Anterior cingulate cortex (tissue), 58 donors: ENCODE results near the gene TP63.

Source experiments
- DNase-seq, 58 donors: peaks; one replicate each; lab custom pipeline; 2025; lab: John Stamatoyannopoulos, UW

TP63 gene

DNA sequence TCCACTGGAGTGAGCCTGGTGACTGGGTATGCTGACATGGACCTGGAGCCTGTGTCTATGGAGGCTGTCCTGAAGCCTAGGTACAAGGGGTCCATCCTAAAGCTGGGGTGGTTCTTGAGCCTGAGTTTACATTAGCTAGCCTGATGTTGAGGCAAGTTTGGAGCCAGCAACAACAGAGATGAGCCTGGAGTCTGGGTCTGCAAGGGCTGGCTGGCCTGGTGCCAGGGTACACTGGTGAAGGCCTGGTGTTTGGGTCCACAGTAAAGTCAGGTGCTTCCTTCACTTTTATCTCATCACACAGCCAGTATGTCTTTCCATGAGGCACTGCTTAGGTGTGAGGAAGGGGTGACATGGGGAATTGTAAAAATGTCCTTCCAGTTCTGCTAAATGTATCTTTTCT is 49.5 kb downstream of the TP63 start:
- no peak for DNase-seq

DNA sequence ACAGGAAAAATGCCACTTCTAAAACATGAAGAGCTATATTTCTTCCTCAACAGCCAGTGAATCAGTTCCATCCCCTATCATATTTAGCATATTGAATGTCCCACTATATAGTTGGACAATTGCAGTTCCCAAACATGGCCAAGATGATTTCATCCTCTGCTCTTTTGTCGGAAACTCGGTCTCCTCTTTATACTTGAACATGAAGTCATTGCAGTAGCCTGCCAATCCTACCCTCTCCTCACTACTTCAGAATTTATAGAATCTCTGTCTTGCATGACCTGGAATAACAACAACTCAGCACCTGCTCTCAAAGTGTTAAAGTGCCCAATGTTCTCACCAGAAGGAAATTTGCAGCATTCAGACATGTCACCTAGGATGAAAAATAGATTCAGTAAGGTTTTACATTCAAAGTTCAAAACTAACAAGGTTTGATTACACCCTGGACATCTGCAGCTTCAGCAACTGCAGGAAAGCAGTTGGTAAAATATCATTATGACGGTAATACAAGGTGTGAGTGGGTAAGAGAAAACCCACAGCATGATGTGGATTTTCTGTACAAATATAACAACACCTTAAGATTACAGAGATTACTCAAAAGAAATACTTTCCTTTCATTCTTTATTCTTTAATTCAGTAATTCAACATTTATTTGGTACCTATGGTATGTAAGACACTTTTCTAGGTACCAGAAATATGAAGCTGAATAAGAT is 52.5 kb downstream of the TP63 start:
- no peak for DNase-seq

DNA sequence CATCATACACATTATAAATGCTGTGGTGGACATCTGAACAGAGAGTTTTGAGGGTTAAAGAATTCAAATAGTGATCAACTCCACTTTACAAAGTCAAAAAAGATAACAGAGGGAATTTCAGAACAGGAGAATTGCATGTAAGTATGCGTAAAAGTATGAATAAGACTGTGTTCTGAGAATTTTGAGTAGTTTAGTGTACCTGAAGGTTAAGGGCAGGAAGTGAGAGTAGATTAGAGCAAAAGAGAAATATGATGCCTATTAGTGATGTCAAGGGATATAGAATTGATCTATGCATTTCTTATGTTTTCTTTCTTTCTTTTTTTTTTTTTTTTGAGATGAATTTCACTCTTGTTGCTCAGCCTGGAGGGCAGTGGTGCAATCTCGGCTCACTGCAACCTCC is 53.1 kb downstream of the TP63 start:
- DNase-seq = no peak

DNA sequence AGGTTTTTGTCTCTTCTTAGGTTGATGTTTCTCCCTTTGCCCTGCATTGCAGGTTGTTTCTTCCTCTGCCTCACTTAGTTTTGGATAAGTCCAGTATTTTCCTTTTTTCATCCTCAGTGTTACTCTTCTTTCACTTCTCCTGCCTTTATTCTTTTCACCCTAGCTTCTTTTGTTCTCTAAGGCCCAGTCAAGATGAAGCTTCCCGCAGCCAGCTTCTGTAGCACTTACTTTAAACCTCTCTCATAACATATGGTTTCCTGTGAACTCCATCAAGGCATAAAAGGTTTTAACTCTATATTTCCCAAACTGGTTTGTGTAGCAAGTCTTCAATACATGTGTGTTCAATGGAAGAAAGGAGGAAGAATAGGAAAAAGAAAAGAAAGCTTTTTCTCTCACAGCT is 54.1 kb downstream of the TP63 start:
- no peak for DNase-seq

DNA sequence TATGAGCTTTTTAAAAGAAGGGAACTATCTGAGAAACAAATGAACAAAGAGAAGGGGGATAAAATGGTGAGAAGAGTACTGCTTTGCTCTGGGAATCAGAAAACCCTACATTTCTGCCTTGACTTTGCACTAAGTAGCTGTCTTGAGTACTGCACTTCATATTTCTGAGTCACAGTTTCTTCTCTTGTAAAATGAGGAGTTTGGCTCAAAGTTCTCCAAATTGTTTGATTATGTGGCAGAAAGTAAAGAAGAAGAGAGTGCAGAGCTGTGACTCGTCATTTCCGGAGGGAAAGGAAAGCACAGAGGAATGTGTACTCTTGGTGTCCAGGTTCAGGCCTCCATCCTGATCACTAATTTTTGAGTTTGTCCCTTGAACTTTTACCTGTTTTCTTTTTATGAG is 54.7 kb downstream of the TP63 start:
- DNase-seq = no peak

DNA sequence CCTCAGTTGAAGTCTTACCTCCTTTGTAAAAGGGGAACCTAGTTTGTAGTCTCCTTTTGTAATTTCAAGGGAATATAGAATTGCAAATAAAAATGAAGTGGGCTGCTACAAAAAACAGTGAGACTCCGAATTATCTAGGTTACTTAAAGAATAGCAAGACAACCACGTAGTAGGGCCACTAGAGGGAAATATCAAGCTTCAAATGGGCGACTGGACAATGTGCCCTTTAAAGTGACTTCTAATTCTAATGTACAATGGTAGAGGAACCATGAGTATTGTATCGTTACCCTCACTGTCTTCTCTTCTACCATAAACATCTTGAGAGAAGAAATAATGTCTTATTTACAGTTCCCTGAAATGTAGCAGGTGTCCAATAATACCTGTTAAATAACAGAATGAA is 56.3 kb downstream of the TP63 start:
- DNase-seq = no peak

DNA sequence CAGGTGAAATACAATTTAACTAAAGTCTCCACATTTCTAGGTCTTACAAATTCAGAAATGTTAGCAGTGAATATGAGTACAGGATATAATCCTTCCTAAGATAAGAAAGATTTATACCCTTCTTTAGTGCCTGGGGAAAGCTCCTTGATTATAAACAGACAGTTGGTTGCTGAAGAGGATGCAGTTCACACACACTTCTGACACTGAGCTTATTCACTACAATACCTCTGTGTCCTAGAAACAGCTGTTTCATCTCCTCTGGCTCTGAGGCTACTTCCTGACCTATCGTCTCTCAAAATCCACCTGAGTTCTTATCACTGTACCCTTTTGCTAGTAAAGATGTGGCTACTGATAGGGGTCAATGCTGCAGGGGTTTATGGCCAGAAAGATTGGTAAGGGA is 57.1 kb downstream of the TP63 start:
- no peak for DNase-seq

DNA sequence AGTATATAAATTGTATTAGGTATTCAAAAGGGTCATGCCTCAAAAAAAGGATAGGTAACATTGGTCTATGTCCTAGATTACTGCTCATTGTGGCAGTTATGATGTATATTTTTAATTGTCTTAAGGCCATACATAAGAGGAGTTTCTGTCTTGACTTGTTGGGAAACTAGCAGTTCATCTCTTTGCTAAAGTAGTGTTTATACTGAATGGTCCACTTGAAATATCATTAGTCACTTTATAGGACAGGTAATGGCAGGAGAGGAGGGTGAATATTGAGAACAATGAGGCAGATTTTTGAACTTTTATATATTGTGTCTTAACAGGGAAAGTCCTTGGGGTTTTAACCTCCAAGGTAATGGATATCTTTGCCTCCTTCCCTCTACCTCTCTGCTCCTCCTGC is 58.4 kb downstream of the TP63 start:
- no peak for DNase-seq

DNA sequence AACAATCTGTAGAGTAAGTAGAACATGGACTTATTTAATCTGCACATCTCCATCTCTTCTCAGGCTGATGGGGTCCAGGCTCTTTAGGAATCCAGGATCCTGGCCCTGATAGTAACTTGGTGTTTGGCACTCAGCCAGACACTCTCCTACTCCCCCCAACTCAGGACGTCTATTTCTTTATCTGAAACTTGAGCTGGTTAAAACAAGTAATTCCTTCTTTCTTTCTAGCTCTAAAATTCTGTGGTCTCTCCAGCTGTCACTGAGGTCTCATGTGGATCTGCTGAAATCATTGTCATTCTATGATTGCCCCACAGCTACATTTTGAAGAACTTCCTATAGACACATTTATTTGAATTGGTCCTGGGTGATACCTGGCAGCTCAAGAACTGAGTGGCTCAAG is 59.0 kb downstream of the TP63 start:
- DNase-seq = no peak

DNA sequence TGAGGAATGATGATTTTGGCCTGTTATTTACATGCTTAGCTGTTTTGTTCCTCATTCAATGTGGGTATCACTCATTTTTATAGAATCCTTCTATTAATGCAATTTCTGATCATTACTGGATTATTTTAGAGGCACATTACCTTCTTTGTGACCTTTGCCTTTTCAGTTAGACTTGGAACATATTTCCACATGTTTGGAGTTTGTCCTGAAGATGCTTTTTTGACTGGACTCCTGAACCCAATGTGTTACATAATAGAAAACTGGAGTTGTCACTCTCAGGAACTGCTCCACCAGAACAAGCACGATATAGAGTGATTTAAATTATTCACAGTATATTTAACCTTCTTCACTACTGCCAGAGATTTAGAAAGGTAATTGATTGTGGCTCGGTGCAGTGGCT is 59.5 kb downstream of the TP63 start:
- DNase-seq = no peak

DNA sequence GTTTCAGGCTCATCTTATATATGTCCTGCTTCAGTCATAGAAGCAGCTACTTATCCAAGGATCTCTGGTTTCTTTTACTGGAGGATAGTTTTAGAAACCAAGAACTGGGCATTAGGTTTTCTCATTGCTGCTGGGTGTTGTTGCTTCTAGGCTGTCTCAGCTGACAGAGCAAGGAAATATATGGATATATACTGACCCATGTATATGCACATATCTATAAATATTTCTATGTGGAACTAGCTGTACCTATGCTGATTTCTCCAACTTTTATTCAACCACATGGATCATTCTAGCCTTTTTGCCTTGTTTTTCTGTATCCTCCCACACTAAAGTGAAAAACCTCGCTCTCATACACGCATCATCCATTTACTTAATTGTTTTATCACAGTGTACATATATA is 64.2 kb downstream of the TP63 start:
- DNase-seq = no peak

DNA sequence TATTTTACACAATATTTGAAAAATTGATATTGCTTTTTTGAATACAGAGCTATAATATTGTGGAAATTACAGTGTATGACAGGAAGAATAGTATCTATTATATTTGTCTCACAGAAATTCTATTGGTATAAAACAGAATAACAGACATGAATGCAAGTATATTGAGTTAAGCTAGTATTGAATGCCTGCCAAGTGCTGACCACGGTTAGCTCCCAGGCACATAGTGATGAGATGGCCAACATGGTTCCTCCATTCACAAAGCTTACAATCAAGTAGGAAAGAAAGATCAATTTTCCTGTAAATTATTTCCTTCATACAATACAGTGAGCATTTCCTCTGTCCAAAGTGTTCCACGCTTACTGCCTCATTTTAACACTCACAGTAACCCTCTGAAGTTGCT is 67.6 kb downstream of the TP63 start:
- DNase-seq = no peak

DNA sequence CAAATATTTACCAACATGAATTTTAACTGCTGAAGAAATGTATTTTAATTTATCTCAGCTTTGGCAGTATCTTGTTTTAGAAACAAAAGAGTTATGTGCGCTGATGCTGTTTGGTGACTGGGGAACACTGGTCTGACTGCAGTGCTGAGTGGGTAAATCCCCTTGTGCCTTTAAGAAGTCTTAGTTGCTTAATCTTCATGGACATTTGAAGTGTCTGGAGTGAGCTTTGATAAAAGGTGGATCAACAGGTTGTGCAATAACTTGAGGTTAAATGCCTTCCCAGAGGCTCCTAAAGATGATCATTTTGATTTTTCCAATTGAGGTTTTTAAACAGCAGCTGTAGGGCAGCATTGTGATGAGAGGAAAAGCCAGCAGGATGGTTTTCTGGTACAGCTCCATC is 68.7 kb downstream of the TP63 start:
- no peak for DNase-seq

DNA sequence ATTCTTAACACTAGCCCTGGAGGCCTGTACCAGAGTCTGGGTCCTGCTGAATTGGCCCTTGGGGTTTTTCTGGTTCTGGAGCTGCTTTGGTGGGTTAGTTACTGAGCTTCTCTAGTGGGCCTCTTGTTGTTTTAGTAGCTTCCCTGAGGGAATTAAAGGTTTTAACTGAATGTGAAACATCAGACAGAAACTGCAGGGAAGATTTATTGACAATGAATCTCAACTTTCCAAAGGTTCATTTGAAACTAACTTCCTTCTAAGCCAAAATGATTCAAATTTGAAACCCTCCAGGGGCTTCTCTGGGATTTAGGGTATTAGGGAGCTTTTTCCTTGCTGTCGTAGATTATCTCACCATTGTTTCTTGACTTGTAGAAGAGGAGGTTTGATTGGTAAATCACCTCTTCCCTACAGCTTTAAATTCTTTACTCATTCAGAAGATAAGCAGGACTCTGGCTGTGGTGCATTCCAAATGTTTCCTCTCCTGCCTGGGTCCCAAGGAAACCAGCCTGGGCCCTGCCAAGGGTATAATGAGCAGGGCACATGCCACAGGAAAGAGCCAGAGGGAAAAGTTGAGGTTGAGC is 71.0 kb downstream of the TP63 start:
- no peak for DNase-seq

DNA sequence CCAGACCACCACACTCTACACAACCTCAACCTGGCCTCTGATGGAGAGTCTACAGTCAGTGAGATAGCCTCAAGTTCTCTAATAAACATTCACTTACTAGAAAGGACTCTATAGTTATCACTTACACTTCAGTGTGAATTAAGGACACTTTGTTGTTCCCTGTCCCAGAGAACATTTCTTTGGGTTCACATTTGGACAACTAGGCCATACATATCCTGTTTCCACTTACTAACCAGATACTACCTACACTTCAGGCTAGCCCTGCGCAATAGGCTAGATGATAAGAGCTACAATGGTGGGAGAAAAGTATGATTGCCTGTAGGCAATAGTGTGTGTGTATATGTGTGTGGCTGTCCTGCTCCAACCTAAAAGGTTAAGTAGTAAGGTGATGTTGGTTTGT is 72.7 kb downstream of the TP63 start:
- no peak for DNase-seq

DNA sequence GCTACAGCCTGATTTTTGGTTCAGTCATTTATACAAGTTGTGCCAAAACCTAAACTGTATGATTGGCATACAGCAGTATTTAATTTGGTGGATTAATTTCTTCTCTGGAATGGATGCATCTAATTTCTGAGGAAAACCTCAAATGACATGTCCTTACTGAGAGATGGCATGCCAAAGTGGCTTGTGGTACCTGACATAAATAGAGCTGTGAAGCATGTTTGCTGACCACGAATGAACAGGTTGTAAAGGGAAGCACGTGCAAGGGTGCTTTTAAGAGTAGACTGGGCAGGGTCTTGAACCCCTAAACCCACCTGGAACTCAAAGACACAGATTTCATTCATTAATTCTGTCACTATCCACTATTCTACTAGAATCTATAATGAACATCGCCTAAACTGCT is 77.2 kb downstream of the TP63 start:
- DNase-seq = no peak

DNA sequence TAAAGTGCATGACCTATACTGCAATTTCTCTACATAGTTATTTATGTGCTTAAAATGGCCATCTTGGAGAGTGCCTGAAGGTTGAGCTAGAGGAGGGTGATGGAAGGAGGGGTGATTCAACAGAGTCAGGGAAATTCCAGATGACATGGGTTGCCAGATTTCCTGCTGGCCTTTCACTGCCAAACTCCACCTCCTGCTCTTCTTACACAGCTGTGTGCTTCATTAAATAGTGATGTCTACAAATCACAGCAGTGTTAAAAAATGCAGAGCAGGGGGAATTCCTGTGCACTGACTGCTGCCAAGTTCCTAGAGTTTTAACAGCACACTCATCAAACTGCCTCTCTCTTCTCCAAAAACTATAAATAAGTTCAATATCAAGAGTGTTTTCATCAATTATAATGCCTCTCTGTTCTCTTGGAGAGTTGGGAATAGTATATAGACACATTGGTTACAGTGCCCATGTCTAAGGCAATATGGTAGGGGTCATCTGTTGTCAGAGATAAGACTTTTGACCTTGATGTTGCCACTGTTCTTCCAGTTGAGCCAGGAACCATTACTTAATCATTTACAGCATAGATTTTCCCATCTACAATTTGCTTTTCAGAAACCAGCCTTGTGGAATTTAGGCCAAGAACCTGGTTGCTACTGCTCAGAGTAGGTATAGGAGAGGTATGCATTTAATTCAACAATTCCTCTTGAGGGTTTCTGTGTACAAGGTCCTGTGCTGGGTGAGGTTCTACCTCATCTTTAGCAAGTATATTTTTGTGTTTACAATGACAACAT is 79.6 kb downstream of the TP63 start:
- DNase-seq = no peak

DNA sequence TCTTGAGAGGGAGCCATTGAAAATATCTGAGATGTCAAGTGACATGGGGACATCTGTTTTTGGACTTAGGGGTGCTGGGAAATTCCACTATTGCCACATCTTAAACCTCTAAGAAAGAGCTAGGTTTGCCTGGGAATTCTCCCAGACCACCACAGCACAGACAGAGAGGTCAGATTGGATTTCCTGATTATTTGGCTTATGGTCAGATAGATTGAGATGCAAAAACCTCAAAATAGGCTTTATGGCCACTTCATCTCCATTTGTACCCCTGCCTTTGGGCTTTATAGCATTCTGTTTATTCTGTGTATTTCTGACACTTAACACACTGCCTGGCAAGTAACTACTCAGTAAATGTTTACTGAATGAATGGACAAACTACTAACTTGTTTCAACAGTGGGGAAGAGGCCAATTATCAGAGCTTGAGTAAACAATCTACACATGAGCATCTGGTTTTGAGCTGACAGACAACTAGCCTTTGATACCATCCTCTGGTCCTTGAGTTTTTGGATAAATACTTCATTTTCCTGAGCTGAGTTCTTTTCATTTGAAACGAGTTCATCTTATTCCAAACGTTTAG is 81.8 kb downstream of the TP63 start:
- DNase-seq = no peak

DNA sequence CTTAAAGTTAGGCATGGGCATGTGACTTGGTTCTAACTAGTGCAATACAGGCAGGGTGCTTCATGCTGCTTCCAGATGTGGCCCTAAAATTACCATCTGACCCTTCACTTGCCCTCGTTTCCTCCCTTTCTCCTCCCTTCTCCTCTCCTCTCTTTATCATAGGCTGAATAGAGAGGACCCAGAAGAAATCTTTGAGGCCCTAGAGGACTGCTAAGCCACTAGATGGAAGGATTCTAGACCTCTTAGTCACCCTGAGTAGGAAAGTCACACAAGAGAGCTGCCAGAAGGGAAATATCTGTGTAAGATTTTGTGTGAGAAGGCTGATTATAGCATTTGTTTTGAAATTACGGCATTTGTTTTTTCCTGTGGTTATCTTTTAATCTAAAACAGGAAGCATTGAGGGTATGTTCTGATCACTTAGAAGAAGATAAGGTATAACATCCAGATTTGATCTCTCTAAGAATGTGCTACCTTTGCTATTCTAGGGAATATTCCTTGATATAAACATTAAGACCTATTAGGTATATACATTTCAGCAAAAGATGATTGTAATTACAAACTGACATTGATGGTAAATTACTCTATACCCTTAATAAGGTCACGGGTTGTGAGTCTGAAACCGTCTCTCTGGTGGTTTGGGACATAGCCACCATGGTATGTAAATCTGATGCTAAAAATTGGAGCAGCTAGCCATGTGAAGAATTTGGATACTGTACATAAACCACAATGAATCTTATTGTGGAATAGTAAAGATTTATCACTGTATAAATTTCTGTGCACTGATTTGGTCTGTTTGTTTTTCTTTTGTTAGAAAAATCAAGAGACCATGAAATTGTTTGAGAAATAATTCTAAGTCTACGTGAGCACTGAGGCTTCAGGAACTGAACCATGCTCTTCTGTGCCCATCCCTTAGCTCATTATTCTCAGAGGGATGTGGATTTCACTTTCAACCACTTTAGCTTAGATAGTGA is 84.1 kb downstream of the TP63 start:
- DNase-seq = no peak

DNA sequence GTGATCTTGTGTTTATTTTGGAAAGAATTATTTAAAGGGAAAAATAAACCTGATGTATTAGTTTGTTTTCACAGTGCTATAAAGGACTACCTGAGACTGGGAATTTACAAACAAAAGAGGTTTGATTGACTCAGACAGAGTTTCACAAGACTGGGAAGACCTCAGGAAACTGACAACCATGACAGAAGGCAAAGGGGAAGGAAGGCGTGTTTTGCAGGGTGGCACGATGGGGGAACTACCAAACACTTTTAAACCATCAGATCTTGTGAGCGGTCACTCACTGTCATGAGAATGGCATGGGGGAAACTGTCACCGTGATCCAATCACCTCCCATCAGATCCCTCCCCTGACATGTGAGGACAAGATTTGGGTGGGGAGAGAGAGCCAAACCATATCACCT is 87.0 kb downstream of the TP63 start:
- no peak for DNase-seq
